PC-9 (cell line): Measurements from ENCODE around the gene RFX2.

Source experiments
- CTCF ChIP-seq: fragments of 200-600 bp; sonication (generic); conservative IDR thresholded peaks from 2 replicates; pipeline ENCODE4 v1.6.1; 2017; ENCODE audit warnings: mixed run types, antibody characterized with exemption, mild to moderate bottlenecking, moderate library complexity
- EZH2 ChIP-seq: fragments of 200-600 bp; sonication (generic); IDR thresholded peaks from 2 replicates; pipeline ENCODE4 v1.8.0; 2017; ENCODE audit warnings: antibody characterized with exemption, low read depth

GRCh38 chr19:6056801-6057650 is 53.3 kb downstream of the RFX2 start:
- TF ChIP-seq CTCF (no peak), EZH2 (no peak)
